Central memory CD8-positive, alpha-beta T cell (primary cell): Measurements from ENCODE around the gene PEX10.
A peak's percentile ranks its signal among the peaks of the same experiment; 100 is the strongest.

Source experiments
- ATAC-seq: fragments of 150-1000 bp; cut with Tn5 transposase; replicated peaks from 2 replicates; pipeline ENCODE4 v1.10.0; 2022; ENCODE audit warnings: mild to moderate bottlenecking, moderate FRiP score, moderate number of reproducible peaks; ENCODE audit not compliant: poor library complexity, severe bottlenecking; ENCODE audit errors: extremely low read depth
- DNase-seq, 2 donors: peaks; one replicate each; pipeline ENCODE4 v3.0.0; 2021; ENCODE audit warnings: low spot score in 2 of 2
- H3K27ac Mint-ChIP-seq: one replicate; pipeline ENCODE4 v1.8.0; 2022; ENCODE audit warnings: low read depth, mild to moderate bottlenecking, moderate library complexity, mixed read lengths
- H3K27me3 Mint-ChIP-seq: one replicate; pipeline ENCODE4 v1.8.0; 2022; ENCODE audit warnings: mixed read lengths
- H3K36me3 Mint-ChIP-seq: one replicate; pipeline ENCODE4 v1.8.0; 2022; ENCODE audit warnings: mild to moderate bottlenecking, moderate library complexity, mixed read lengths; ENCODE audit not compliant: insufficient read depth
- H3K4me1 Mint-ChIP-seq: one replicate; pipeline ENCODE4 v1.8.0; 2022; ENCODE audit warnings: mixed read lengths
- H3K4me3 Mint-ChIP-seq: one replicate; pipeline ENCODE4 v1.8.0; 2022; ENCODE audit warnings: mild to moderate bottlenecking, moderate library complexity, mixed read lengths
- H3K9me3 Mint-ChIP-seq: one replicate; pipeline ENCODE4 v1.8.0; 2022; ENCODE audit warnings: mixed read lengths

PEX10 gene

GRCh38 chr1:2429780-2430591, 17.6 kb upstream of the PEX10 start:
- Mint-ChIP-seq H3K27me3 (no peaks in the 10 kb centered on the region), H3K27ac (no peak overlapping the region), H3K4me3 (no peak overlapping the region), H3K36me3 (no peaks in the 10 kb centered on the region), H3K9me3 (no peaks in the 10 kb centered on the region), H3K4me1 (peaks cover 14% of the 10 kb centered on the region)
- no peak for DNase-seq
- no peak for ATAC-seq

- H3K36me3 Mint-ChIP-seq, result no peaks in the 10 kb centered on the region
- H3K9me3 Mint-ChIP-seq, result no peaks in the 10 kb centered on the region
- H3K4me3 Mint-ChIP-seq, result no peak overlapping the region
- DNase-seq, result no peak
- H3K4me1 Mint-ChIP-seq, result peaks cover 11% of the 10 kb centered on the region
- ATAC-seq, result no peak
- H3K27me3 Mint-ChIP-seq, result no peaks in the 10 kb centered on the region
- H3K27ac Mint-ChIP-seq, result no peak overlapping the region
Measured at GRCh38 chr1:2428490-2428889, 16.1 kb upstream of the PEX10 start.

- H3K36me3 Mint-ChIP-seq, result no peaks in the 10 kb centered on the region
- DNase-seq, result no peak
- no peaks in the 10 kb centered on the region for H3K27me3 Mint-ChIP-seq
- peaks cover 11% of the 10 kb centered on the region for H3K4me1 Mint-ChIP-seq
- H3K27ac Mint-ChIP-seq, result no peak overlapping the region
- no peaks in the 10 kb centered on the region for H3K9me3 Mint-ChIP-seq
- H3K4me3 Mint-ChIP-seq, result no peak overlapping the region
- no peak for ATAC-seq
Measured at GRCh38 chr1:2427976-2428375, 15.6 kb upstream of the PEX10 start.

GRCh38 chr1:2427051-2427450, 14.7 kb upstream of the PEX10 start:
- H3K9me3 Mint-ChIP-seq, result no peaks in the 10 kb centered on the region
- no peaks in the 10 kb centered on the region for H3K27me3 Mint-ChIP-seq
- peaks cover 11% of the 10 kb centered on the region for H3K4me1 Mint-ChIP-seq
- H3K4me3 Mint-ChIP-seq, result no peak overlapping the region
- no peak overlapping the region for H3K27ac Mint-ChIP-seq
- ATAC-seq (no peak), DNase-seq (no peak)
- no peaks in the 10 kb centered on the region for H3K36me3 Mint-ChIP-seq

GRCh38 chr1:2426540-2426939, 14.2 kb upstream of the PEX10 start:
- no peak for DNase-seq
- Mint-ChIP-seq H3K27me3 (no peaks in the 10 kb centered on the region), H3K4me3 (no peak overlapping the region), H3K4me1 (peaks cover 11% of the 10 kb centered on the region), H3K9me3 (no peaks in the 10 kb centered on the region), H3K36me3 (no peaks in the 10 kb centered on the region), H3K27ac (no peak overlapping the region)
- ATAC-seq, result no peak

- H3K4me1 Mint-ChIP-seq, result peaks cover 10% of the 10 kb centered on the region
- no peak overlapping the region for H3K4me3 Mint-ChIP-seq
- no peaks in the 10 kb centered on the region for H3K27me3 Mint-ChIP-seq
- no peaks in the 10 kb centered on the region for H3K9me3 Mint-ChIP-seq
- no peaks in the 10 kb centered on the region for H3K36me3 Mint-ChIP-seq
- DNase-seq (no peak), ATAC-seq (no peak)
- H3K27ac Mint-ChIP-seq, result no peak overlapping the region
Measured at GRCh38 chr1:2425892-2426291, 13.5 kb upstream of the PEX10 start.

- no peak overlapping the region for H3K4me3 Mint-ChIP-seq
- peaks cover 10% of the 10 kb centered on the region for H3K4me1 Mint-ChIP-seq
- no peaks in the 10 kb centered on the region for H3K27me3 Mint-ChIP-seq
- no peak for DNase-seq
- H3K27ac Mint-ChIP-seq, result no peak overlapping the region
- H3K36me3 Mint-ChIP-seq, result no peaks in the 10 kb centered on the region
- H3K9me3 Mint-ChIP-seq, result no peaks in the 10 kb centered on the region
- ATAC-seq, result no peak
Measured at GRCh38 chr1:2422523-2422922, 10.2 kb upstream of the PEX10 start.

- H3K9me3 Mint-ChIP-seq, result no peaks in the 10 kb centered on the region
- H3K27me3 Mint-ChIP-seq, result no peaks in the 10 kb centered on the region
- no peak overlapping the region for H3K27ac Mint-ChIP-seq
- ATAC-seq (no peak), DNase-seq (no peak)
- H3K4me3 Mint-ChIP-seq, result peak overlapping the region; percentile 17
- peaks cover 3% of the 10 kb centered on the region for H3K36me3 Mint-ChIP-seq
- peaks cover 32% of the 10 kb centered on the region for H3K4me1 Mint-ChIP-seq
Measured at GRCh38 chr1:2419416-2419815, 7.1 kb upstream of the PEX10 start.

- ATAC-seq, result no peak
- peak overlapping the region; percentile 27 for H3K4me3 Mint-ChIP-seq
- H3K9me3 Mint-ChIP-seq, result no peaks in the 10 kb centered on the region
- H3K27me3 Mint-ChIP-seq, result no peaks in the 10 kb centered on the region
- no peak for DNase-seq
- H3K36me3 Mint-ChIP-seq, result peaks cover 6% of the 10 kb centered on the region
- H3K4me1 Mint-ChIP-seq, result peaks cover 37% of the 10 kb centered on the region
- H3K27ac Mint-ChIP-seq, result no peak overlapping the region
Measured at GRCh38 chr1:2418791-2419320, 6.5 kb upstream of the PEX10 start.

GRCh38 chr1:2417833-2418225, 5.5 kb upstream of the PEX10 start:
- Mint-ChIP-seq H3K27me3 (no peaks in the 10 kb centered on the region), H3K27ac (no peak overlapping the region), H3K9me3 (no peaks in the 10 kb centered on the region), H3K4me3 (no peak overlapping the region), H3K4me1 (peaks cover 37% of the 10 kb centered on the region), H3K36me3 (peaks cover 6% of the 10 kb centered on the region)
- no peak for DNase-seq
- no peak for ATAC-seq

- peak overlapping the region; percentile 89 for H3K27ac Mint-ChIP-seq
- no peaks in the 10 kb centered on the region for H3K9me3 Mint-ChIP-seq
- H3K4me3 Mint-ChIP-seq, result peak overlapping the region; percentile 80
- DNase-seq (no peak), ATAC-seq (no peak)
- no peaks in the 10 kb centered on the region for H3K27me3 Mint-ChIP-seq
- peaks cover 37% of the 10 kb centered on the region for H3K4me1 Mint-ChIP-seq
- peaks cover 6% of the 10 kb centered on the region for H3K36me3 Mint-ChIP-seq
Measured at GRCh38 chr1:2417083-2417832, 4.9 kb upstream of the PEX10 start.

GRCh38 chr1:2416403-2416802, 4.0 kb upstream of the PEX10 start:
- peak overlapping the region; percentile 89 for H3K27ac Mint-ChIP-seq
- H3K4me1 Mint-ChIP-seq, result peaks cover 42% of the 10 kb centered on the region
- no peaks in the 10 kb centered on the region for H3K9me3 Mint-ChIP-seq
- peak overlapping the region; percentile 80 for H3K4me3 Mint-ChIP-seq
- H3K36me3 Mint-ChIP-seq, result peaks cover 6% of the 10 kb centered on the region
- DNase-seq, result no peak
- H3K27me3 Mint-ChIP-seq, result no peaks in the 10 kb centered on the region
- no peak for ATAC-seq

GRCh38 chr1:2415801-2416208, 3.4 kb upstream of the PEX10 start:
- ATAC-seq (peak; percentile 4), DNase-seq (no peak)
- H3K4me1 Mint-ChIP-seq, result peaks cover 42% of the 10 kb centered on the region
- peaks cover 7% of the 10 kb centered on the region for H3K36me3 Mint-ChIP-seq
- H3K27me3 Mint-ChIP-seq, result no peaks in the 10 kb centered on the region
- H3K27ac Mint-ChIP-seq, result peak overlapping the region; percentile 89
- peak overlapping the region; percentile 80 for H3K4me3 Mint-ChIP-seq
- H3K9me3 Mint-ChIP-seq, result no peaks in the 10 kb centered on the region
